Measurements from ENCODE around the gene ABHD16A. TPM values are rescaled to one million over a fixed set of nuclear protein-coding genes. Genes with fewer than 3 reads are reported as not detected.

ABHD16A gene
- total and polyA plus RNA-seq, 2 donors (not counting 3 experiments of a cell fraction or from before 2014, with no cell fraction given) = 48.9 to 60.3 TPM

DNA sequence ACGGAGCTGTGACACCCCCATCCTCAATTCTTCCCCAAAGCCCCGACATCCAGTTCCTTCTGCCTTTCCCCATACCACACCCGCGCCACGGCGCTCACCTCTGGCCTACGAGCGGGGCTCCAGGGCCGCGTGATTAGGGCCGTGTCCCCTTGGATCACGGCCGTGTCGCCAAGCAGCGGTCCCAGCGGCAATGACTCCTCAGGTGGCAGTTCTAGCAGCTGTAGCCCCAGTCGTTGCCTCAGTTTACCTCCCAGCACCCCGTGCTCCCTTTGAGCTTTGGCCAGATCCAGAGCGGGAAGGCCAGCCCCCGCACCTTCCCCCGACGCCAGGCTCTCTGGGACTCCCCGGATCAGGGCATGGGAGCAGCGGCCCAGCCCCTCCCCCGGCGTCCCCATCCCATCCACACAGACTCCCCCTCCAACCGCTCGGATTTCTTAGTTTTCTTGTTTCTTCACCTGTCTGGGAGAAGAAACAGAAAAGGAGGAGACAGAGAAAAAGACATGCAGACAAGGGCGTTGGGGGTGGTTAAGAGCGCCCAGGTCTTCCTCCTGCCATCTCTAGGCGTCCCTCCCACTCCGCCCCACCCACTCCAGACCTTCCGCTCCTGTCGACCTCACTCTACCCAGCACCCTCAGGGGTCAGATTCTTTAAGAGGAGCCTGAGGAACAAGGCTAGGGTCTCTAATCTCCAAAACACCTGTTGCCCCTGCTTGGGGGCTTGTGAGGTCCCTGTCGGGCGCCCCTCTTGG is 25.8 kb upstream of the ABHD16A start, which contains the start of gene DDAH2:
Gene DDAH2 (minus strand): TSS at position 533 of the 748 bp plus-strand sequence. CDS start 138 bp downstream, at position 395.
- Histone ChIP-seq H3K9me3 (replicated peaks; ENCODE audit: control insufficient read depth, insufficient read depth, low read length) (no peaks in the 10 kb centered on the region), H2AFZ (ENCODE audit: low read depth, low read length) (no peak within 1 kb of the TSS), H3K27ac (ENCODE audit: insufficient read depth, low read depth, low read length) (peak within 1 kb of the TSS; percentile 54), H3K9ac (replicated peaks; ENCODE audit: extremely low read depth, insufficient read depth, low read length) (peak within 1 kb of the TSS; percentile 80), H3K79me2 (ENCODE audit: control insufficient read depth, insufficient read depth, low read length) (peaks cover 11% of the 10 kb centered on the region), H3K4me1 (ENCODE audit: control insufficient read depth, extremely low read depth, insufficient read depth, low read length) (peaks cover 31% of the 10 kb centered on the region), H3K4me2 (ENCODE audit: insufficient read depth, low read length) (peak within 1 kb of the TSS; percentile 73), H3K36me3 (ENCODE audit: control insufficient read depth in 2 of 2, extremely low read depth in 1 of 2, insufficient read depth in 2 of 2, low read length in 2 of 2) (peaks cover 19 to 36% of the 10 kb centered on the region in 2 experiments), H3K4me3 (replicated peaks in 1 of 3; ENCODE audit: insufficient read depth in 1 of 3, low read depth in 1 of 3, low read length in 3 of 3) (peak within 1 kb of the TSS; percentile 66 to 94 (median 70)), H3K9me1 (replicated peaks; ENCODE audit: control insufficient read depth, extremely low read depth, insufficient read depth, low read length) (no peaks in the 10 kb centered on the region), H4K20me1 (replicated peaks; ENCODE audit: control insufficient read depth, extremely low read depth, insufficient read depth, low read length) (no peaks in the 10 kb centered on the region), H3K27me3 (ENCODE audit: control insufficient read depth in 2 of 2, insufficient read depth in 2 of 2, low read length in 2 of 2) (no peaks in the 10 kb centered on the region)
- TF ChIP-seq, protein P1, sequence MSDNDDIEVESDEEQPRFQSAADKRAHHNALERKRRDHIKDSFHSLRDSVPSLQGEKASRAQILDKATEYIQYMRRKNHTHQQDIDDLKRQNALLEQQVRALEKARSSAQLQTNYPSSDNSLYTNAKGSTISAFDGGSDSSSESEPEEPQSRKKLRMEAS (IDR thresholded peaks at IDR 0.05; ENCODE audit: insufficient read depth, insufficient read length) = no peak
- TF ChIP-seq, protein P2, sequence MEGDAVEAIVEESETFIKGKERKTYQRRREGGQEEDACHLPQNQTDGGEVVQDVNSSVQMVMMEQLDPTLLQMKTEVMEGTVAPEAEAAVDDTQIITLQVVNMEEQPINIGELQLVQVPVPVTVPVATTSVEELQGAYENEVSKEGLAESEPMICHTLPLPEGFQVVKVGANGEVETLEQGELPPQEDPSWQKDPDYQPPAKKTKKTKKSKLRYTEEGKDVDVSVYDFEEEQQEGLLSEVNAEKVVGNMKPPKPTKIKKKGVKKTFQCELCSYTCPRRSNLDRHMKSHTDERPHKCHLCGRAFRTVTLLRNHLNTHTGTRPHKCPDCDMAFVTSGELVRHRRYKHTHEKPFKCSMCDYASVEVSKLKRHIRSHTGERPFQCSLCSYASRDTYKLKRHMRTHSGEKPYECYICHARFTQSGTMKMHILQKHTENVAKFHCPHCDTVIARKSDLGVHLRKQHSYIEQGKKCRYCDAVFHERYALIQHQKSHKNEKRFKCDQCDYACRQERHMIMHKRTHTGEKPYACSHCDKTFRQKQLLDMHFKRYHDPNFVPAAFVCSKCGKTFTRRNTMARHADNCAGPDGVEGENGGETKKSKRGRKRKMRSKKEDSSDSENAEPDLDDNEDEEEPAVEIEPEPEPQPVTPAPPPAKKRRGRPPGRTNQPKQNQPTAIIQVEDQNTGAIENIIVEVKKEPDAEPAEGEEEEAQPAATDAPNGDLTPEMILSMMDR (IDR thresholded peaks at IDR 0.05; ENCODE audit: extremely low read depth in 1 of 2, insufficient read depth in 1 of 2, low read depth in 1 of 2, low read length in 2 of 2) = peak in 1 of 2 donors; percentile 60
- no peak for DNase-seq (ENCODE audit: low read depth, low spot score)
- CTCF ChIA-PET = interaction anchor here (0.8 to 5.4 kb wide), 20 partner anchors 9 to 223 kb away, joined by 3 to 42 read pairs (median 6); partner anchors contain the start of genes ABHD16A, HSPA1B, LSM2 and LY6G5C
- intact Hi-C loops (cut with micrococcal nuclease) (loop anchor here (1.0 kb wide), 3 partner anchors 40 to 101 kb away; no protein-coding TSS in a partner anchor), dilution Hi-C loops (cut with MboI; ENCODE audit: extremely low pct_ligation_motif_present, low sequenced_read_pairs) (no loop called here)
- no TSS peak for BruUV-seq (replicated peaks)
- no peak for FAIRE-seq
- POLR2A ChIA-PET = interaction anchor here (1.0 to 2.2 kb wide), 5 partner anchors 11 to 98 kb away, joined by 3 to 14 read pairs (median 4); partner anchors contain the start of genes ABHD16A, HSPA1A, HSPA1B and HSPA1L
